Activated CD8-positive, alpha-beta memory T cell treated with anti-CD3 and anti-CD28 coated beads, Interleukin-2, amount 10 ng/mL, durations not matched to agents 7 days and 5 days (primary cell): ENCODE results near the gene SMAD7. TPM values are rescaled to one million over a fixed set of nuclear protein-coding genes. Genes with fewer than 3 reads are reported as not detected.

Source experiments
- ATAC-seq: fragments of 150-1000 bp; cut with Tn5 transposase; one replicate; pipeline ENCODE4 v1.10.0; 2021; ENCODE audit warnings: moderate library complexity
- CTCF ChIA-PET: fragments of 350-600 bp; sonication (Branson Sonifier 250); formaldehyde crosslinking; loops from one replicate; lab custom pipeline; 2021; ENCODE audit warnings: antibody characterized with exemption; lab: Charles Lee
- DNase-seq: peaks from one replicate; pipeline ENCODE4 v3.0.0-alpha.2; 2020
- H3K27ac Mint-ChIP-seq: one replicate; pipeline ENCODE4 v1.8.0; 2021; ENCODE audit warnings: mild to moderate bottlenecking, mixed read lengths
- H3K27me3 Mint-ChIP-seq: one replicate; pipeline ENCODE4 v1.8.0; 2021; ENCODE audit warnings: mixed read lengths
- H3K36me3 Mint-ChIP-seq: one replicate; pipeline ENCODE4 v1.8.0; 2021; ENCODE audit warnings: mild to moderate bottlenecking, mixed read lengths
- H3K4me1 Mint-ChIP-seq: one replicate; pipeline ENCODE4 v1.8.0; 2021; ENCODE audit warnings: mixed read lengths
- H3K4me3 Mint-ChIP-seq: one replicate; pipeline ENCODE4 v1.8.0; 2021; ENCODE audit warnings: mild to moderate bottlenecking, moderate library complexity, mixed read lengths
- H3K9me3 Mint-ChIP-seq: one replicate; pipeline ENCODE4 v1.8.0; 2022; ENCODE audit warnings: low read depth, mixed read lengths
- total RNA-seq, 2 experiments: library from RNA; stranded (reverse); gene quantifications; one replicate each; pipeline ENCODE4 v1.2.3, GENCODE V29; 2021

SMAD7 gene
- 10 to 100 TPM; 18.5 to 29.3 TPM for total RNA-seq

- ATAC-seq (no peak), DNase-seq (no peak)
- peaks cover 31% of the 10 kb centered on the region for H3K36me3 Mint-ChIP-seq
- CTCF ChIA-PET: interaction anchor here (1.0 to 2.1 kb wide), 6 partner anchors 9 to 211 kb away, joined by 3 to 10 read pairs (median 4); no protein-coding TSS in a partner anchor
- peak within 1 kb of the TSS; percentile 95 for H3K4me3 Mint-ChIP-seq
- H3K4me1 Mint-ChIP-seq: peaks cover 36% of the 10 kb centered on the region
- H3K27me3 Mint-ChIP-seq: no peaks in the 10 kb centered on the region
- peak within 1 kb of the TSS; percentile 84 for H3K27ac Mint-ChIP-seq
- no peaks in the 10 kb centered on the region for H3K9me3 Mint-ChIP-seq
These were observed at the start of gene SMAD7 for GRCh38 chr18:48950536-48951447. Gene SMAD7 (minus strand): TSS chr18:48950965. CDS start chr18:48950424, 541 bp downstream.

- H3K36me3 Mint-ChIP-seq: no peaks in the 10 kb centered on the region
- ATAC-seq (no peak), DNase-seq (no peak)
- CTCF ChIA-PET: interaction anchor here (1.2 kb wide), 1 partner anchor 22 kb away, joined by 3 read pairs; no protein-coding TSS in a partner anchor
- H3K4me1 Mint-ChIP-seq: peaks cover 7% of the 10 kb centered on the region
- H3K27me3 Mint-ChIP-seq: peaks cover 6% of the 10 kb centered on the region
- no peak overlapping the region for H3K27ac Mint-ChIP-seq
- H3K4me3 Mint-ChIP-seq: no peak overlapping the region
- no peaks in the 10 kb centered on the region for H3K9me3 Mint-ChIP-seq
These were observed 48.8 kb upstream of the SMAD7 start for GRCh38 chr18:48999569-48999968.

GRCh38 chr18:48997985-48998831 is 47.4 kb upstream of the SMAD7 start:
- no peak for ATAC-seq
- no peak overlapping the region for H3K4me3 Mint-ChIP-seq

GRCh38 chr18:48997681-48997984 is 46.9 kb upstream of the SMAD7 start:
- H3K27ac Mint-ChIP-seq: no peak overlapping the region
- CTCF ChIA-PET: interaction anchor here (0.9 to 1.5 kb wide), 2 partner anchors 8 to 322 kb away, joined by 3 read pairs; no protein-coding TSS in a partner anchor
- ATAC-seq: no peak

More at GRCh38 chr18:48997985-48998831, 47.4 kb upstream of the SMAD7 start:
- Mint-ChIP-seq H3K27me3 (no peaks in the 10 kb centered on the region), H3K36me3 (no peaks in the 10 kb centered on the region), H3K4me1 (peaks cover 7% of the 10 kb centered on the region), H3K9me3 (no peaks in the 10 kb centered on the region), H3K27ac (no peak overlapping the region)
- DNase-seq: no peak
- CTCF ChIA-PET: no interaction called here

GRCh38 chr18:48996901-48997463 is 46.2 kb upstream of the SMAD7 start:
- no peak overlapping the region for H3K27ac Mint-ChIP-seq
- H3K9me3 Mint-ChIP-seq: no peaks in the 10 kb centered on the region
- H3K36me3 Mint-ChIP-seq: no peaks in the 10 kb centered on the region
- DNase-seq (no peak), ATAC-seq (peak; percentile 63)
- no peaks in the 10 kb centered on the region for H3K27me3 Mint-ChIP-seq
- H3K4me3 Mint-ChIP-seq: no peak overlapping the region
- CTCF ChIA-PET: interaction anchor here (0.9 to 1.5 kb wide), 2 partner anchors 9 to 321 kb away, joined by 3 read pairs; no protein-coding TSS in a partner anchor
- H3K4me1 Mint-ChIP-seq: peaks cover 7% of the 10 kb centered on the region

More at GRCh38 chr18:48997681-48997984, 46.9 kb upstream of the SMAD7 start:
- Mint-ChIP-seq H3K9me3 (no peaks in the 10 kb centered on the region), H3K36me3 (no peaks in the 10 kb centered on the region), H3K4me3 (no peak overlapping the region), H3K27me3 (no peaks in the 10 kb centered on the region), H3K4me1 (peaks cover 7% of the 10 kb centered on the region)
- no peak for DNase-seq

GRCh38 chr18:48996041-48996440 is 45.3 kb upstream of the SMAD7 start:
- ATAC-seq: no peak

GRCh38 chr18:48994926-48995835 is 44.4 kb upstream of the SMAD7 start:
- H3K9me3 Mint-ChIP-seq: no peaks in the 10 kb centered on the region
- no peak for DNase-seq

More at GRCh38 chr18:48996041-48996440, 45.3 kb upstream of the SMAD7 start:
- CTCF ChIA-PET: interaction anchor here (0.9 to 1.5 kb wide), 2 partner anchors 29 to 320 kb away, joined by 3 read pairs; no protein-coding TSS in a partner anchor
- no peak for DNase-seq
- no peaks in the 10 kb centered on the region for H3K27me3 Mint-ChIP-seq
- no peaks in the 10 kb centered on the region for H3K9me3 Mint-ChIP-seq
- peaks cover 7% of the 10 kb centered on the region for H3K4me1 Mint-ChIP-seq
- H3K27ac Mint-ChIP-seq: no peak overlapping the region
- no peaks in the 10 kb centered on the region for H3K36me3 Mint-ChIP-seq
- H3K4me3 Mint-ChIP-seq: no peak overlapping the region

GRCh38 chr18:48994044-48994651 is 43.4 kb upstream of the SMAD7 start:
- Mint-ChIP-seq H3K27ac (no peak overlapping the region), H3K4me3 (no peak overlapping the region), H3K36me3 (no peaks in the 10 kb centered on the region), H3K4me1 (peaks cover 10% of the 10 kb centered on the region), H3K9me3 (no peaks in the 10 kb centered on the region), H3K27me3 (no peaks in the 10 kb centered on the region)
- no peak for DNase-seq
- CTCF ChIA-PET: no interaction called here
- ATAC-seq: no peak

More at GRCh38 chr18:48994926-48995835, 44.4 kb upstream of the SMAD7 start:
- Mint-ChIP-seq H3K4me1 (peaks cover 10% of the 10 kb centered on the region), H3K4me3 (no peak overlapping the region), H3K27me3 (no peaks in the 10 kb centered on the region), H3K36me3 (no peaks in the 10 kb centered on the region), H3K27ac (no peak overlapping the region)
- CTCF ChIA-PET: interaction anchor here (0.9 kb wide), 1 partner anchor 28 kb away, joined by 3 read pairs; no protein-coding TSS in a partner anchor
- no peak for ATAC-seq

- Mint-ChIP-seq H3K4me1 (peaks cover 10% of the 10 kb centered on the region), H3K9me3 (no peaks in the 10 kb centered on the region), H3K27ac (no peak overlapping the region), H3K27me3 (no peaks in the 10 kb centered on the region), H3K4me3 (no peak overlapping the region), H3K36me3 (no peaks in the 10 kb centered on the region)
- CTCF ChIA-PET: no interaction called here
- no peak for DNase-seq
- ATAC-seq: no peak
These were observed 42.8 kb upstream of the SMAD7 start for GRCh38 chr18:48993586-48993985.

- DNase-seq (no peak), ATAC-seq (no peak)
- H3K27me3 Mint-ChIP-seq: no peaks in the 10 kb centered on the region
- H3K27ac Mint-ChIP-seq: no peak overlapping the region
- H3K36me3 Mint-ChIP-seq: no peaks in the 10 kb centered on the region
- peaks cover 10% of the 10 kb centered on the region for H3K4me1 Mint-ChIP-seq
- CTCF ChIA-PET: no interaction called here
- no peaks in the 10 kb centered on the region for H3K9me3 Mint-ChIP-seq
- no peak overlapping the region for H3K4me3 Mint-ChIP-seq
These were observed 42.2 kb upstream of the SMAD7 start for GRCh38 chr18:48992791-48993555.

- no peaks in the 10 kb centered on the region for H3K36me3 Mint-ChIP-seq
- CTCF ChIA-PET: no interaction called here
- peaks cover 6% of the 10 kb centered on the region for H3K4me1 Mint-ChIP-seq
- no peak overlapping the region for H3K4me3 Mint-ChIP-seq
- no peaks in the 10 kb centered on the region for H3K27me3 Mint-ChIP-seq
- ATAC-seq (no peak), DNase-seq (no peak)
- no peak overlapping the region for H3K27ac Mint-ChIP-seq
- H3K9me3 Mint-ChIP-seq: no peaks in the 10 kb centered on the region
These were observed 41.4 kb upstream of the SMAD7 start for GRCh38 chr18:48992133-48992532.
